H1 (cell line): ENCODE data around the gene FAM171A1. TPM values are rescaled to one million over a fixed set of nuclear protein-coding genes. Genes with fewer than 3 reads are reported as not detected.

ENCODE experiments used
- CTCF ChIA-PET: fragments of 300-600 bp; sonication (Branson Sonifier 250); formaldehyde crosslinking; loops from one replicate; lab custom pipeline; 2021; ENCODE audit not compliant: partially characterized antibody; lab: Charles Lee
- POLR2A ChIA-PET: fragments of 300-600 bp; sonication (Branson Sonifier 250); formaldehyde crosslinking; loops from one replicate; lab custom pipeline; 2021; ENCODE audit warnings: inconsistent platforms; ENCODE audit not compliant: partially characterized antibody; lab: Charles Lee
- DNase-seq, 2 experiments: peaks; one replicate each; pipeline versions ENCODE4 v3.0.0 to v3.0.0-alpha.2; 2010 to 2022; ENCODE audit warnings: low spot score in 2 of 2, low read depth in 1 of 2, mixed read lengths in 1 of 2
- FAIRE-seq: peaks from 2 replicates; lab custom pipeline; 2011; peaks lifted over from hg19 to GRCh38; lab: Jason Lieb, UNC
- H2AFZ ChIP-seq: 2 replicates; pipeline ENCODE4 v1.8.1; 2012; ENCODE audit warnings: low read length, inconsistent platforms
- H2AK5ac ChIP-seq: 2 replicates; pipeline ENCODE4 v1.6.1; 2013; ENCODE audit warnings: low read depth, low read length
- H2BK120ac ChIP-seq: replicated peaks from 2 replicates; pipeline ENCODE3; 2013; ENCODE audit warnings: low read depth, low read length, inconsistent platforms
- H2BK12ac ChIP-seq: 2 replicates; pipeline ENCODE4 v1.6.1; 2013; ENCODE audit warnings: low read depth, low read length
- H2BK15ac ChIP-seq: 2 replicates; pipeline ENCODE4 v1.6.1; 2013; ENCODE audit warnings: low read length
- H2BK20ac ChIP-seq: 2 replicates; pipeline ENCODE4 v1.6.1; 2013; ENCODE audit warnings: low read length
- H2BK5ac ChIP-seq: 2 replicates; pipeline ENCODE4 v1.6.1; 2013; ENCODE audit warnings: low read depth, low read length
- H3K14ac ChIP-seq: 2 replicates; pipeline ENCODE4 v1.6.1; 2013; ENCODE audit warnings: inconsistent platforms; ENCODE audit not compliant: insufficient read length
- H3K18ac ChIP-seq: 2 replicates; pipeline ENCODE4 v1.6.1; 2013; ENCODE audit warnings: low read length; ENCODE audit errors: extremely low read depth
- H3K23ac ChIP-seq: 2 replicates; pipeline ENCODE4 v1.6.1; 2013; ENCODE audit warnings: inconsistent platforms; ENCODE audit not compliant: insufficient read length
- H3K23me2 ChIP-seq: 2 replicates; pipeline ENCODE4 v1.6.1; 2013; ENCODE audit warnings: low read depth, low read length
- H3K27ac ChIP-seq: 2 replicates; pipeline ENCODE4 v1.6.1; 2011; ENCODE audit warnings: low read depth, low read length, inconsistent platforms
- H3K27me3 ChIP-seq, 4 experiments: replicated peaks in 1 of 4; 1 replicate in 1 of 4; 2 replicates in 3 of 4; pipeline versions ENCODE4 v1.6.1 to v1.8.1; 2011 to 2013; ENCODE audit warnings: low read length in 3 of 4, mild to moderate bottlenecking in 3 of 4, inconsistent platforms in 2 of 4, mixed read lengths in 2 of 4, moderate library complexity in 1 of 4; ENCODE audit not compliant: control insufficient read depth in 3 of 4, insufficient read depth in 3 of 4; ENCODE audit errors: extremely low read depth in 1 of 4
- H3K36me3 ChIP-seq, 4 experiments: 2 replicates each; pipeline versions ENCODE4 v1.6.1 to v1.8.1; 2011 to 2013; ENCODE audit warnings: mild to moderate bottlenecking in 4 of 4, low read length in 3 of 4, moderate library complexity in 2 of 4, control low read depth in 1 of 4, inconsistent platforms in 1 of 4; ENCODE audit not compliant: insufficient read depth in 4 of 4, control insufficient read depth in 2 of 4
- H3K4ac ChIP-seq: replicated peaks from 2 replicates; pipeline ENCODE3; 2013; ENCODE audit warnings: low read length, low read depth, mixed read lengths, inconsistent platforms; ENCODE audit not compliant: insufficient read length
- H3K4me1 ChIP-seq, 4 experiments: replicated peaks in 1 of 4; 1 replicate in 1 of 4; 2 replicates in 3 of 4; pipeline versions ENCODE4 v1.6.1 to v1.8.1; 2011 to 2013; ENCODE audit warnings: low read length in 3 of 4, inconsistent platforms in 2 of 4, mixed read lengths in 1 of 4; ENCODE audit not compliant: insufficient read depth in 4 of 4, control insufficient read depth in 3 of 4
- H3K4me2 ChIP-seq, 2 experiments: 2 replicates each; pipeline versions ENCODE4 v1.6.1 to v1.8.1; 2011 to 2013; ENCODE audit warnings: low read depth in 2 of 2, low read length in 2 of 2, control low read depth in 1 of 2, inconsistent platforms in 1 of 2, mild to moderate bottlenecking in 1 of 2; ENCODE audit not compliant: insufficient read depth in 1 of 2
- H3K4me3 ChIP-seq, 4 experiments: fragments of 200-600, 300-600 bp in 1 of 4; sonication (generic), shearing (Covaris generic), sonication (Bioruptor Twin) in 1 of 4; 2 replicates each; pipeline versions ENCODE4 v1.5.1 to v1.8.1; 2011 to 2016; ENCODE audit warnings: low read length in 4 of 4, low read depth in 3 of 4, control low read depth in 2 of 4, inconsistent platforms in 2 of 4, mild to moderate bottlenecking in 2 of 4, mixed read lengths in 1 of 4, moderate library complexity in 1 of 4; ENCODE audit not compliant: insufficient read depth in 2 of 4; ENCODE audit errors: extremely low read depth in 1 of 4
- H3K56ac ChIP-seq: replicated peaks from 2 replicates; pipeline ENCODE3; 2013; ENCODE audit warnings: low read depth, mild to moderate bottlenecking, mixed read lengths, low read length, inconsistent platforms; ENCODE audit not compliant: insufficient read length
- H3K79me1 ChIP-seq: 2 replicates; pipeline ENCODE4 v1.6.1; 2013; ENCODE audit warnings: low read depth, low read length, control low read depth
- H3K79me2 ChIP-seq, 2 experiments: 2 replicates each; pipeline versions ENCODE4 v1.6.1 to v1.8.1; 2012 to 2013; ENCODE audit warnings: low read length in 2 of 2, mild to moderate bottlenecking in 2 of 2, inconsistent platforms in 1 of 2; ENCODE audit not compliant: insufficient read depth in 2 of 2, control insufficient read depth in 1 of 2
- H3K9ac ChIP-seq, 4 experiments: replicated peaks in 1 of 4; 1 replicate in 1 of 4; 2 replicates in 3 of 4; pipeline versions ENCODE4 v1.6.1 to v1.8.1; 2011 to 2013; ENCODE audit warnings: low read depth in 3 of 4, low read length in 3 of 4, control low read depth in 2 of 4, mild to moderate bottlenecking in 2 of 4, moderate library complexity in 2 of 4, inconsistent platforms in 1 of 4; ENCODE audit errors: extremely low read depth in 1 of 4
- H3K9me3 ChIP-seq, 2 experiments: 2 replicates each; pipeline versions ENCODE4 v1.6.1 to v1.8.1; 2012 to 2013; ENCODE audit warnings: mild to moderate bottlenecking in 2 of 2, moderate library complexity in 2 of 2, control low read depth in 1 of 2, inconsistent platforms in 1 of 2, low read depth in 1 of 2, low read length in 1 of 2, mixed read lengths in 1 of 2; ENCODE audit not compliant: insufficient read depth in 2 of 2
- H4K20me1 ChIP-seq, 2 experiments: replicated peaks in 1 of 2; 2 replicates each; pipeline versions ENCODE3 to v1.8.1; 2011 to 2013; ENCODE audit warnings: inconsistent platforms in 2 of 2, low read length in 2 of 2, mild to moderate bottlenecking in 1 of 2; ENCODE audit not compliant: insufficient read depth in 2 of 2, control insufficient read depth in 1 of 2
- H4K5ac ChIP-seq: 2 replicates; pipeline ENCODE4 v1.6.1; 2013; ENCODE audit warnings: low read length, low read depth, mixed read lengths, inconsistent platforms; ENCODE audit not compliant: insufficient read length
- H4K8ac ChIP-seq: 2 replicates; pipeline ENCODE4 v1.8.0; 2013; ENCODE audit warnings: mild to moderate bottlenecking, moderate library complexity, low read length, inconsistent platforms; ENCODE audit not compliant: insufficient read depth; ENCODE audit errors: extremely low read depth
- H4K91ac ChIP-seq: replicated peaks from 2 replicates; pipeline ENCODE3; 2013; ENCODE audit warnings: low read length, mixed read lengths, inconsistent platforms; ENCODE audit not compliant: insufficient read length
- BACH1 ChIP-seq: IDR thresholded peaks from 2 replicates; pipeline ENCODE4 v1.6.1; 2012; ENCODE audit warnings: low read length, improper control_type of control experiment
- CREB1 ChIP-seq: IDR thresholded peaks from 2 replicates; pipeline ENCODE4 v1.6.1; 2012; ENCODE audit warnings: inconsistent platforms
- KDM4A ChIP-seq: IDR thresholded peaks from one replicate; pipeline ENCODE4 v1.7.1; 2012; ENCODE audit warnings: low read depth, mild to moderate bottlenecking, moderate library complexity, low read length, inconsistent platforms; ENCODE audit not compliant: severe bottlenecking
- KDM5A ChIP-seq: fragments of 200-600 bp; IDR thresholded peaks from 2 replicates; pipeline ENCODE4 v1.7.1; 2012; ENCODE audit warnings: mild to moderate bottlenecking, low read length, inconsistent platforms, mixed read lengths
- MAX ChIP-seq: IDR thresholded peaks from 2 replicates; pipeline ENCODE4 v1.6.1; 2012; ENCODE audit warnings: inconsistent platforms
- NRF1 ChIP-seq: IDR thresholded peaks from 2 replicates; pipeline ENCODE4 v1.6.1; 2011; ENCODE audit warnings: mild to moderate bottlenecking, low read depth, low read length, improper control_type of control experiment
- POU5F1 ChIP-seq: IDR thresholded peaks from 2 replicates; pipeline ENCODE4 v1.6.1; 2011; ENCODE audit warnings: low read depth, mild to moderate bottlenecking, low read length, moderate library complexity
- SP4 ChIP-seq: IDR thresholded peaks from 2 replicates; pipeline ENCODE4 v1.6.1; 2012; ENCODE audit warnings: low read length, inconsistent platforms
- WGBS, 2 experiments: shearing (Covaris generic) in 1 of 2; methylation state at CpG; one replicate each; pipeline versions ENCODE4 v1.1.6 to v1.1.7; 2013 to 2015; ENCODE audit warnings: low lambda C conversion rate in 2 of 2, mixed read lengths in 2 of 2, inconsistent platforms in 1 of 2, low coverage in 1 of 2, missing lambda C conversion rate in 1 of 2; ENCODE audit not compliant: insufficient replicate concordance in 2 of 2, insufficient coverage in 1 of 2, insufficient read length in 1 of 2; ENCODE audit errors: extremely low coverage in 1 of 2, missing lambda C conversion rate in 1 of 2; 5-methylcytosine and 5-hydroxymethylcytosine counted together
- polyA plus RNA-seq, 7 experiments: library from polyadenylated mRNA; depleted of rRNA in 3 of 7; stranded (reverse) in 5 of 7; unstranded in 2 of 7; fragments of >200 nt in 5 of 7; fragments of 200-250 nt in 2 of 7; gene quantifications; 1 replicate in 5 of 7; 2 replicates in 1 of 7; 4 replicates in 1 of 7; pipeline versions ENCODE4 v1.2.1 to v1.2.3, GENCODE V29; 2011 to 2013; ENCODE audit warnings: missing spikeins in 2 of 7, mixed read lengths in 2 of 7
- total RNA-seq: library from RNA; stranded (reverse); fragmentation: NEBNext Ultra II Directional; extraction: Animal tissue kit (Norgen Biotek cat#: 25700); gene quantifications from 2 replicates; pipeline ENCODE4 v1.2.1, GENCODE V29; 2021

FAM171A1 gene
- total and polyA plus RNA-seq, 2 of the 8 experiments (the other 6 are each of a cell fraction or from before 2014, with no cell fraction given) = 26.6 to 42.1 TPM

GRCh38 chr10:15213461-15213861, 157.6 kb downstream of the FAM171A1 start:
- Histone ChIP-seq H3K9me3 (no peaks in the 10 kb centered on the region), H2BK5ac (no peak overlapping the region), H3K23ac (no peak overlapping the region), H3K36me3 (peaks cover 0 to 13% (median 5%) of the 10 kb centered on the region in 4 experiments; a peak in 4 of 8 replicates), H4K8ac (peak overlapping the region; percentile 35; the same call in 1 of the 2 replicates), H3K27ac (no peak overlapping the region), H3K79me1 (no peaks in the 10 kb centered on the region), H3K4me1 (no peaks in the 10 kb centered on the region; a peak in 1 of 7 replicates), H2BK12ac (no peak overlapping the region), H3K23me2 (no peaks in the 10 kb centered on the region), H3K9ac (no peak overlapping the region), H3K4me3 (no peak overlapping the region), H3K18ac (no peak overlapping the region), H2BK120ac (no peak overlapping the region), H4K20me1 (peaks cover 1% of the 10 kb centered on the region in 2 experiments), H4K5ac (no peak overlapping the region), H2AK5ac (no peak overlapping the region), H2AFZ (no peak overlapping the region), H3K4me2 (no peak overlapping the region), H2BK20ac (no peak overlapping the region), H3K56ac (no peak overlapping the region), H3K27me3 (no peaks in the 10 kb centered on the region), H3K14ac (no peak overlapping the region), H3K79me2 (no peaks in the 10 kb centered on the region), H2BK15ac (no peak overlapping the region), H4K91ac (no peak overlapping the region), H3K4ac (no peak overlapping the region)
- ChIA-PET CTCF (interaction anchor here (0.6 to 0.7 kb wide), 2 partner anchors 52 to 103 kb away, joined by 3 read pairs; no protein-coding TSS in a partner anchor), POLR2A (interaction anchor here (0.9 kb wide), 1 partner anchor 8 kb away, joined by 3 read pairs; no protein-coding TSS in a partner anchor)
- no peak for FAIRE-seq
- no peak for DNase-seq
- TF ChIP-seq KDM4A = no peak
- no peak for TF ChIP-seq MAX
- TF ChIP-seq KDM5A = no peak
- TF ChIP-seq POU5F1 = no peak
- TF ChIP-seq NRF1 = no peak
- TF ChIP-seq CREB1 = no peak
- TF ChIP-seq BACH1 = no peak
- no peak for TF ChIP-seq SP4
- WGBS, 2 experiments = 88% methylated on average over 18 of the region's 18 CpGs; no CpG with 5 or more reads in 1 of the 2 experiments
